ENCODE data around the gene PTPRD.

Gene PTPRD

GRCh38 chr9:9498846-9499245, 1114.0 kb downstream of the PTPRD start:
- TF ChIP-seq, protein P1, sequence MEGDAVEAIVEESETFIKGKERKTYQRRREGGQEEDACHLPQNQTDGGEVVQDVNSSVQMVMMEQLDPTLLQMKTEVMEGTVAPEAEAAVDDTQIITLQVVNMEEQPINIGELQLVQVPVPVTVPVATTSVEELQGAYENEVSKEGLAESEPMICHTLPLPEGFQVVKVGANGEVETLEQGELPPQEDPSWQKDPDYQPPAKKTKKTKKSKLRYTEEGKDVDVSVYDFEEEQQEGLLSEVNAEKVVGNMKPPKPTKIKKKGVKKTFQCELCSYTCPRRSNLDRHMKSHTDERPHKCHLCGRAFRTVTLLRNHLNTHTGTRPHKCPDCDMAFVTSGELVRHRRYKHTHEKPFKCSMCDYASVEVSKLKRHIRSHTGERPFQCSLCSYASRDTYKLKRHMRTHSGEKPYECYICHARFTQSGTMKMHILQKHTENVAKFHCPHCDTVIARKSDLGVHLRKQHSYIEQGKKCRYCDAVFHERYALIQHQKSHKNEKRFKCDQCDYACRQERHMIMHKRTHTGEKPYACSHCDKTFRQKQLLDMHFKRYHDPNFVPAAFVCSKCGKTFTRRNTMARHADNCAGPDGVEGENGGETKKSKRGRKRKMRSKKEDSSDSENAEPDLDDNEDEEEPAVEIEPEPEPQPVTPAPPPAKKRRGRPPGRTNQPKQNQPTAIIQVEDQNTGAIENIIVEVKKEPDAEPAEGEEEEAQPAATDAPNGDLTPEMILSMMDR (IDR thresholded peaks at IDR 0.05; ENCODE audit: insufficient read depth, low read length, missing control alignments) = no peak
- POLR2A ChIA-PET = no interaction called here
- DNase-seq (ENCODE audit: low read depth, low spot score) = no peak
- H3K4me3 ChIP-seq (ENCODE audit: low read depth, low read length) = no peak overlapping the region
- CTCF ChIA-PET = no interaction called here

GRCh38 chr9:9498128-9498527, 1114.7 kb downstream of the PTPRD start:
- H3K4me3 ChIP-seq (ENCODE audit: low read depth, low read length) = no peak overlapping the region
- ChIA-PET POLR2A (no interaction called here), CTCF (no interaction called here)
- TF ChIP-seq, protein P1 (IDR thresholded peaks at IDR 0.05; ENCODE audit: insufficient read depth, low read length, missing control alignments) = no peak
- DNase-seq (ENCODE audit: low read depth, low spot score) = no peak

- H3K4me3 ChIP-seq (ENCODE audit: low read depth, low read length) = no peak overlapping the region
- no peak for DNase-seq (ENCODE audit: low read depth, low spot score)
- POLR2A ChIA-PET = no interaction called here
- TF ChIP-seq, protein P1 (IDR thresholded peaks at IDR 0.05; ENCODE audit: insufficient read depth, low read length, missing control alignments) = no peak
- CTCF ChIA-PET = no interaction called here
Measured at GRCh38 chr9:9494336-9494735, 1118.5 kb downstream of the PTPRD start.

DNA sequence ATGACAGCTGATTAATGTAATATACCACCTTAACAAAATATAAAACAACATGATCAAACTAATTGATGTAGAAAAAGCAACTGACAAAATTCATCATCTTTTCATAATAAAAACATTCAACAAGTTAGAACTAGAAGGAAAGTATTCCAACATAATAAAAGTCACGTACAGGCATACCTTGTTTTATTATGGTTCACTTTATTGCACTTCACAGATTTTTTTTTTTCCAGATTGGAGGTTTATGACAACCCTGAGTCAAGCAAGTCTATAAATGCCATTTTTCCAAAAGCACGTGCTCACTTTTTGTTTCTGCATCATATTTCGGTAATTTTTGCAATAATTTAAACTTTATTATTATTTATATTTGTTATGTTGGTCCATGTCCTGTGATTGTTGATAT, 1120.3 kb downstream of the PTPRD start:
- POLR2A ChIA-PET = no interaction called here

DNA sequence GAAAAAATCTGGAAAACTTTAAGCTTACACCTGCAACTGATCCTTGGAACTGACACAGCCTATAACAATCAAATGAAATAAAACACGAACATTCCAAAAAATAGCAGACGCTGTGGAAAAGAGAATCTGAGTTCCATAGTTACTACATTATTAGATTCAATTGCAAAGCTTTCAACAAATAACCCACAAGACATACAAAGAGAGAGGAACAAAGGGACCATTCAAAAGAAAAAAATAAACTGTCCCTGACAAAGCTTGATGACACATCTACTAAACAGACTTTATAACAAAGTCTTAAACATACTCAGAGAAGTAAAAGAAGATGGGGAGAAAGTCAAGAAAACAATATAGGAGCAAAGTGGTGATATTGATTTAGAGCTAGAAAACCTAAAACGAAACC, 1123.6 kb downstream of the PTPRD start:
- TF ChIP-seq, protein P1 (IDR thresholded peaks at IDR 0.05; ENCODE audit: insufficient read depth, low read length, missing control alignments) = no peak
- no peak overlapping the region for H3K4me3 ChIP-seq (ENCODE audit: low read depth, low read length)
- no peak for DNase-seq (ENCODE audit: low read depth, low spot score)
- POLR2A ChIA-PET = no interaction called here
- CTCF ChIA-PET = no interaction called here

More for the DNA sequence above, 1120.3 kb downstream of the PTPRD start:
- TF ChIP-seq, protein P1 (IDR thresholded peaks at IDR 0.05; ENCODE audit: insufficient read depth, low read length, missing control alignments) = no peak
- H3K4me3 ChIP-seq (ENCODE audit: low read depth, low read length) = no peak overlapping the region
- no peak for DNase-seq (ENCODE audit: low read depth, low spot score)
- CTCF ChIA-PET = no interaction called here

GRCh38 chr9:9483175-9483574, 1129.6 kb downstream of the PTPRD start:
- no peak overlapping the region for H3K4me3 ChIP-seq (ENCODE audit: low read depth, low read length)
- TF ChIP-seq, protein P1 (IDR thresholded peaks at IDR 0.05; ENCODE audit: insufficient read depth, low read length, missing control alignments) = no peak
- no peak for DNase-seq (ENCODE audit: low read depth, low spot score)
- ChIA-PET POLR2A (no interaction called here), CTCF (no interaction called here)

Measured in AG04449 (cell line).